HepG2 (cell line): ENCODE results near the gene PYGB. TPM values are rescaled to one million over a fixed set of nuclear protein-coding genes. Genes with fewer than 3 reads are reported as not detected.

Experiments used
- ASH2L ChIP-seq: fragments of 300-600, 200-600 bp; sonication (generic); IDR thresholded peaks from 2 replicates; pipeline ENCODE4 v1.7.0; 2017; ENCODE audit warnings: low read depth, mild to moderate bottlenecking, moderate library complexity, mixed read lengths, low read length; ENCODE audit not compliant: insufficient read length
- ATM ChIP-seq: fragments of 450-650 bp; IDR thresholded peaks from 2 replicates; pipeline ENCODE4 v1.7.1; 2017; ENCODE audit warnings: mild to moderate bottlenecking, borderline replicate concordance
- DMTF1 ChIP-seq: sonication (generic); formaldehyde crosslinking; IDR thresholded peaks from 2 replicates; pipeline ENCODE4 v1.4.0; 2020; ENCODE audit warnings: mild to moderate bottlenecking, missing genetic modification reagents
- KDM5A ChIP-seq: fragments of 200-600 bp; sonication (generic); IDR thresholded peaks from 2 replicates; pipeline ENCODE4 v1.7.0; 2018; ENCODE audit warnings: antibody characterized with exemption, mild to moderate bottlenecking, low read length, borderline replicate concordance
- MTA1 ChIP-seq: sonication (generic); formaldehyde crosslinking; IDR thresholded peaks from 2 replicates; pipeline ENCODE4 v1.4.0; 2020; ENCODE audit warnings: missing genetic modification reagents, mild to moderate bottlenecking, borderline replicate concordance
- NR2F1 ChIP-seq, 2 experiments: fragments of 450-650 bp in 1 of 2; formaldehyde crosslinking in 1 of 2; IDR thresholded peaks; 2 replicates each; pipeline versions ENCODE4 v1.5.0 to v1.6.1; 2016 to 2020; ENCODE audit warnings: mild to moderate bottlenecking in 1 of 2, missing compliant biosample characterization in 1 of 2, missing genetic modification reagents in 1 of 2, moderate library complexity in 1 of 2
- PHF20 ChIP-seq: sonication (generic); formaldehyde crosslinking; IDR thresholded peaks from 2 replicates; pipeline ENCODE4 v1.5.0; 2020; ENCODE audit warnings: mild to moderate bottlenecking, missing genetic modification reagents
- RBAK ChIP-seq: sonication (generic); formaldehyde crosslinking; IDR thresholded peaks from 2 replicates; pipeline ENCODE4 v1.5.1; 2020; ENCODE audit warnings: mild to moderate bottlenecking, missing genetic modification reagents
- SRF ChIP-seq: IDR thresholded peaks from 2 replicates; pipeline ENCODE4 v1.6.1; 2011; ENCODE audit warnings: mild to moderate bottlenecking, low read depth, low read length, moderate library complexity
- SRY ChIP-seq: sonication (generic); formaldehyde crosslinking; IDR thresholded peaks from 2 replicates; pipeline ENCODE4 v1.8.0; 2022; ENCODE audit warnings: mild to moderate bottlenecking, missing genetic modification reagents
- TMF1 ChIP-seq: sonication (generic); formaldehyde crosslinking; IDR thresholded peaks from 2 replicates; pipeline ENCODE4 v1.8.1; 2022; ENCODE audit warnings: low read depth, missing genetic modification reagents
- UBTF ChIP-seq: sonication (generic); formaldehyde crosslinking; IDR thresholded peaks from 2 replicates; pipeline ENCODE4 v1.4.0; 2020; ENCODE audit warnings: mild to moderate bottlenecking, missing genetic modification reagents
- ZBTB49 ChIP-seq: sonication (generic); formaldehyde crosslinking; IDR thresholded peaks from 2 replicates; pipeline ENCODE4 v1.4.0; 2020; ENCODE audit warnings: missing genetic modification reagents, borderline replicate concordance
- ZNF138 ChIP-seq: sonication (generic); formaldehyde crosslinking; IDR thresholded peaks from 2 replicates; pipeline ENCODE4 v1.5.0; 2020; ENCODE audit warnings: mild to moderate bottlenecking, low read depth, missing genetic modification reagents
- ZNF230 ChIP-seq: sonication (generic); formaldehyde crosslinking; IDR thresholded peaks from 2 replicates; pipeline ENCODE4 v1.4.0; 2020; ENCODE audit warnings: mild to moderate bottlenecking, missing genetic modification reagents
- ZNF260 ChIP-seq: sonication (generic); formaldehyde crosslinking; IDR thresholded peaks from 2 replicates; pipeline ENCODE4 v1.4.0; 2020; ENCODE audit warnings: missing genetic modification reagents, low read depth, mild to moderate bottlenecking, borderline replicate concordance
- ZNF558 ChIP-seq: sonication (generic); formaldehyde crosslinking; IDR thresholded peaks from 2 replicates; pipeline ENCODE4 v1.9.0; 2022; ENCODE audit warnings: mild to moderate bottlenecking, missing genetic modification reagents, borderline replicate concordance
- ZNF597 ChIP-seq: sonication (generic); formaldehyde crosslinking; IDR thresholded peaks from 2 replicates; pipeline ENCODE4 v1.5.0; 2020; ENCODE audit warnings: missing genetic modification reagents
- ZNF784 ChIP-seq: sonication (generic); formaldehyde crosslinking; IDR thresholded peaks from 2 replicates; pipeline ENCODE4 v1.5.1; 2020; ENCODE audit warnings: missing genetic modification reagents, mild to moderate bottlenecking, borderline replicate concordance
- polyA plus RNA-seq, 8 experiments: library from polyadenylated mRNA; depleted of rRNA in 3 of 8; stranded (reverse) in 7 of 8; unstranded in 1 of 8; fragments of >200 nt; fragmentation: Illumina TruSeq in 4 of 8; extraction: Trizol in 4 of 8; gene quantifications; 2 replicates each; pipeline versions ENCODE4 v1.2.1 to v1.2.3, GENCODE V29; 2011 to 2016; ENCODE audit warnings: low read depth in 4 of 8, missing spikeins in 1 of 8, mixed read lengths in 1 of 8; ENCODE audit not compliant: insufficient read depth in 1 of 8
- total RNA-seq, 5 experiments: library from RNA; depleted of rRNA; stranded (reverse); fragments of >200 nt; fragmentation: Illumina TruSeq; extraction: Trizol; gene quantifications; 2 replicates each; pipeline ENCODE4 v1.2.3, GENCODE V29; 2016; ENCODE audit warnings: low read depth in 1 of 5

PYGB gene
- total and polyA plus RNA-seq, 2 of the 13 experiments (the other 11 are each of a cell fraction or from before 2014, with no cell fraction given): 24.2 to 86.3 TPM

GRCh38 chr20:25247518-25247955 is 348 bp upstream of the PYGB start (continued):
- no peak for TF ChIP-seq TMF1 (CRISPR knock-in tag)
- TF ChIP-seq DMTF1: 0 out of 2 replicates have a peak, but pooled peaks have one; percentile 26
- peak; percentile 24 for TF ChIP-seq ASH2L
- TF ChIP-seq KDM5A: peak; percentile 63; the same call in 1 of the 2 replicates
- TF ChIP-seq SRY (CRISPR knock-in tag): 0 out of 2 replicates have a peak, but pooled peaks have one; percentile 3
- TF ChIP-seq ATM: no peak
- TF ChIP-seq RBAK (CRISPR knock-in tag): no peak
- TF ChIP-seq ZNF784 (CRISPR knock-in tag): peak; percentile 85
- peak; percentile 88 for TF ChIP-seq UBTF (CRISPR knock-in tag)
- TF ChIP-seq SRF: no peak
- TF ChIP-seq ZNF597 (CRISPR knock-in tag): no peak
- TF ChIP-seq ZNF138 (CRISPR knock-in tag): no peak
- no peak for TF ChIP-seq ZNF260
- TF ChIP-seq MTA1: no peak
- TF ChIP-seq ZNF230 (CRISPR knock-in tag): 0 out of 2 replicates have a peak, but pooled peaks have one; percentile 5
- TF ChIP-seq ZNF558 (CRISPR knock-in tag): 0 out of 2 replicates have a peak, but pooled peaks have one; percentile 68
- 0 out of 2 replicates have a peak, but pooled peaks have one; percentile 48 for TF ChIP-seq PHF20 (CRISPR knock-in tag)
- no peak for TF ChIP-seq NR2F1 (CRISPR knock-in tag; IDR thresholded peaks at IDR 0.05)
- no peak for TF ChIP-seq ZBTB49
